GM04504 (cell line): ENCODE measurements around the gene PIBF1.
"Not testable (repeated sequence)": the region's sequence is repeated elsewhere in the genome, so short reads cannot be mapped to it uniquely, and the experiment has no call there.

Experiments
- DNase-seq: peaks from one replicate; pipeline ENCODE4 v3.0.0-alpha.2; 2012; ENCODE audit warnings: low read depth

Gene PIBF1, protein sequence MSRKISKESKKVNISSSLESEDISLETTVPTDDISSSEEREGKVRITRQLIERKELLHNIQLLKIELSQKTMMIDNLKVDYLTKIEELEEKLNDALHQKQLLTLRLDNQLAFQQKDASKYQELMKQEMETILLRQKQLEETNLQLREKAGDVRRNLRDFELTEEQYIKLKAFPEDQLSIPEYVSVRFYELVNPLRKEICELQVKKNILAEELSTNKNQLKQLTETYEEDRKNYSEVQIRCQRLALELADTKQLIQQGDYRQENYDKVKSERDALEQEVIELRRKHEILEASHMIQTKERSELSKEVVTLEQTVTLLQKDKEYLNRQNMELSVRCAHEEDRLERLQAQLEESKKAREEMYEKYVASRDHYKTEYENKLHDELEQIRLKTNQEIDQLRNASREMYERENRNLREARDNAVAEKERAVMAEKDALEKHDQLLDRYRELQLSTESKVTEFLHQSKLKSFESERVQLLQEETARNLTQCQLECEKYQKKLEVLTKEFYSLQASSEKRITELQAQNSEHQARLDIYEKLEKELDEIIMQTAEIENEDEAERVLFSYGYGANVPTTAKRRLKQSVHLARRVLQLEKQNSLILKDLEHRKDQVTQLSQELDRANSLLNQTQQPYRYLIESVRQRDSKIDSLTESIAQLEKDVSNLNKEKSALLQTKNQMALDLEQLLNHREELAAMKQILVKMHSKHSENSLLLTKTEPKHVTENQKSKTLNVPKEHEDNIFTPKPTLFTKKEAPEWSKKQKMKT

DNA sequence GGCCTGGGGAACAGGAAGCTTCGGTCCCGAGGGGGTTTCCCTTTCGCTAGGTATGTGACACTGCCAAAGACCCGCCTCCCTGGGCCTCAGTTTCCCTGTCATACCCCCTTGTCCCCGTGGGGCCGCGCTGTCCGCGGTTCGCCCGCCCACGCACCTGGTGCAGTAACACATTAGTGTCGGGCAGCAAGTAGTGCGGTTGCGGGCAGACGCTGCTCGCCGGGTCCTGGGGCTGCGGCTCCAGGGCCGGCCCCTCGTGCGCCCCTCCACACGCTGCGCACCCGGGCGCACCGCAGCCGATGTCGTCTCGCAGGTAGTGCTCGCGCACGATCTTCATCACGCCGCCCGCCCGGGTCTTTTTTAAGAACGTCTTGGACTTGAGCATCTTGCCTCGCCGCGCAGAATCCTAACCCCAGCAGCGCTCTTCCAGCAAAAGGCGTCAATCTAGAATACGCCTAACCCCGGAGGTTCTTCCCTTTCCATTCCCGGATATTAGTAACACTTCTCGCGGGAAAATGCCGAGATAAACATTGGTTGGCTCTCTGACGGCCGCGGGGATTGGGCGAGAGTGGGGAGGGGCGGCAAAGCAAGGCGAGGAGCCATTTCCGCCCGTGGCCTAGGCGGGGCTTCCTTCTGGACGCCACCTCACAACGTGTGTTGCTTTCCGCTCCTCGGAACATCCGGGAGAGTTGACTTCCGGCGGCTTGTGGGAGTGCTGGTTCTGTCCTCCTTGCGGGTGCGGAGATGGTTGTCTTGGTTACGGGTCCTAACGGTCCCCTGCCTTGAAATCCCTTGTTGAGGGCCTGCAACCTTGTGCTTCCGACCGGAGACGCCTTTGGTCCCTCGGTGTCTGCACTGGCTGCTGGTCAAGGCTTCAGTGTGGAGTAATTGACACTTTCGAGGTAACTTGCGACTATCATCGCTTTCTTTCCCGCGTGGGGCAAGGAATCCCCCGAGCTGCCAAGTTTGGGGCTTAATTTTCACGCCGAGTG, at the start of gene PIBF1, which contains the start of gene DIS3:
Gene PIBF1 (plus strand): TSS at position 683 of the 989 bp plus-strand sequence. CDS start 1,337 bp downstream, outside the sequence.
Gene DIS3 (minus strand): TSS at position 450 of the 989 bp plus-strand sequence. CDS start 68 bp downstream, at position 382.
- peak; percentile 97 for DNase-seq

DNA sequence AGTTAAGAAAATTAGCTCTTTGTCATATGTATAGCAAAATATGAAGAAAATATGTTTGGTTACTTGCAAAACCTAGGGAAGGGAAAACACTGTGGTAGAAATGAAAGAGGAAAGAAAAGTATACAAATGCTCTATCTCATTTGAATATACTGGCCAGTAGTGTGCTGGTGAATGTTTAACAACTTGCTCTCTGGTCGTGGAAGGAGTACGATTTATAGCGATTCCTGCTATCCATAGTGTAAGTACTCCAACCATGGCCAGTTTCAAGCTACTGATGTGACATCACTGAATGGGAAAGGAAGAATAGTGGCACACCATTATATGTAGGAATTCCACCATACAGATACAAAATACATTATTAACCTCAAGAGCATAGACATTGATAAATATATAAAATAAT, 44.9 kb upstream of the PIBF1 start:
- DNase-seq, result no peak

DNA sequence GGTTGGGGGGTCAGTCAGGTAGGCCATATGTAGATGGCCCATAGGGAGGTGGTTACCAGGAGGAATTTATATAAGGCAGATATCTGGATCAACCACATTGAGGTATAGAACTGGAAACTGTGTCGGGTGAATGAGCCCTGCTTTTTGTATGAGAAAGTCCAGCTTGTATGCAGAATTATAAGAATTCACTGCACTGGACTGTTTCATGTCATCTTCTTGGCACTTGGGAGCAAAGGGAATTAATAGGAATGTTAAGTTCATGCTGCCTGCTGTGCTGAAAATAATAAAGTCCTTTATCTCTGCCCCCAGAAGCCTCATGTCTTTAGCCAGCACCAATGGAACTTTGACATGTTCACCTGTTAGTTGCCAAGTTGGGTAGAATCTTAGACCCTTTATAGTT, 41.9 kb upstream of the PIBF1 start:
- DNase-seq, result no peak

DNA sequence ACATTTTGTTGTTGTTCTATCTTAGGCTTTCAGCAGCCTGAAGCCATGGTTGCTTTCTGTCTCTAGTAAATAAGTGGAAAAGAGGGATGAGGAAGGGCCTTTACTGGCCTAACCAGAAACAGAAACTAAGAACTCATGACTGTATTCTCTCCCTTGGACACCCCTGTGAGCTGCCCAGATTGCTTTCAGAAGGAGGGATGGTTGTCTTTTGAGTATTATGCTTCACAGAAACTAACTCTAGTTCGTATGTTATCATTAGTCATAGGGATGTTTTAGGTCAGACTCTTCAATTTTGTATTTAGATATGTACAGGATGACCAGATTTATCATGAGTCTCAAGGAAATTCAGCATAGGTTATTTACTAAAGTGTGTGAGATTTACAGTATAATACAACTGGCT, 36.7 kb upstream of the PIBF1 start:
- no peak for DNase-seq

DNA sequence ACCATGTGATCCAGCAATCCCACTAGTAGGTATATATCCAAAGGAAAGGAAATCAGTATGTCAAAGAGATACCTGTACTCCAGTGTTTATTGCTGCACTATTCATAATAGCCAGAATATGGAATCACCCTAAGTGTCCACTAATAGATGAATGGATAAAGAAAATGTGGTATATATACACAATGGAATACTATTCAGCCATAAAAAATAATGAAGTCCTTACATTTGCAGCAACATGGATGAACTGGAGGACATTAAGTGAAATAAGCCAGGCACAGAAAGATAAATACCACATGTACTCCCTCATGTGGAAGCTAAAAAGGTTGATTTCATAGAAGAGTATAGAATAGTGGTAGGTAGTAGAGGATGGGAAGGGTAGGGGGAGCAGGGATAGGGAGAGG, 30.7 kb upstream of the PIBF1 start:
- no peak for DNase-seq

DNA sequence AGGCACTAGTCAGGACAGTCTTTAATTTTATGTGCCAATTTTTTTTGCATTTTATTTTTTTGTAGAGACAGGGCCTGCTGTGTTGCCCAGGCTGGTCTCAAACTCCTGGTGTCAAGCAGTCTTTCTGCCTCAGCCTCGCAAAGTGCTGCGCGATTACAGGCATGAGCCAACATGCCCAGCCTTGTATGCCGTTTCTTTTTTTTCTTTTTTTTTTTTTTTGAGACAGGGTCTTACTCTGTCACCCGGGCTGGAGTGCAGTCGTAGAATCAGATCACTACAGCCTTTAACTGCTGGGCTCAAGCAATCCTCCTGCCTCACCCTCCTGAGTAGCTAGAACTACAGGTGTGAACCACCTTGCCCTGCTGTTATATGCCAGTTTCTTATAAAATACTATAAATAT, 27.8 kb upstream of the PIBF1 start:
- no peak for DNase-seq

DNA sequence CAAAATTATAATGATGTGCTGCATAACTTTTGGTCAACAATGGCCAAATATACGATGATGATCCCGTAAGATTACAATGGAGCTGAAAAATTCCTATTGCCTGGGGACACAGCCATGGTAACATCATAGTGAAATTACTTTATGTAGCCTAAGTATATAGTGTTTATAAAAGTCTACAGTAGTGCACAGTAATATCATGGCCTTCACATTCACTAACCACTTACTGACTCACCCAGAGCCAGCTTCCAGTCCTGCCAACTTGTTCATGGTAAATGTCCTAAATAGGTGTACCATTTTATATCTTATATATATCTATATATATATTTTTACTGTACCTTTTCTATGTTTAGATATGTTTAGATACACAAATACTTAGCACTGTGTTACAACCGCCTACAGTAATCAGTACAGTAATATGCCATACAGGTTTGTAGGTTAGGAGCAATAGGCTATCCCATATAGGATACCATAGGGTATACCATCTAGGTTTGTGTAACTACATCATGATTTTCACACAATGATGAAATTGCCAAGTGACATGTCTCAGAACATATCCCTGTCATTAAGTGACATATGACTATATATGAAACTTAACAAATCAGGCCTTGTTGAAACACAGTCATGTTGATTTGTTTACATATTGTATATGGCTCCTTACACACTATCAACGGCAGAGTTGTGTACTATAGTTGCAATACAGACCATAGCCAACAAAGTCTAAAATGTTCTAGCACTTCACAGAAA, 24.0 kb upstream of the PIBF1 start:
- no peak for DNase-seq

DNA sequence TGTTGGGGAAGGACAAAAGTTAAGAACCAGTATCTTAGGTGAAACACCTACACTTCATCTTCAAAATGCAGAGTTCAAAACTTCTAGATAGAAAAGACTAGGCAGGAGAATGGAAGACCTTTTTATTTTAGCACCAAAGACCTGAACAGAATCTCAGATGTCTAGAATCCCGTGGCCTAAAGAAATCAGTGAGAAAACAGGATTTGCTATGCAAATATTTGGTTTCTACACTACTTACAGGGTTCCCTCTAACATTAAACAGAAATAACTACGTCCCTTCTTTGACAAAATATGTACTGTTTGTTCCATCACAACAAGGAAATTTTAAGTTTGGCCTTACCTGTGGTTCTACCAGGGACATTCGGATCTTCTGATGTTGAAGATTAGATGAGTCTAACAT, 21.7 kb upstream of the PIBF1 start:
- DNase-seq, result no peak

DNA sequence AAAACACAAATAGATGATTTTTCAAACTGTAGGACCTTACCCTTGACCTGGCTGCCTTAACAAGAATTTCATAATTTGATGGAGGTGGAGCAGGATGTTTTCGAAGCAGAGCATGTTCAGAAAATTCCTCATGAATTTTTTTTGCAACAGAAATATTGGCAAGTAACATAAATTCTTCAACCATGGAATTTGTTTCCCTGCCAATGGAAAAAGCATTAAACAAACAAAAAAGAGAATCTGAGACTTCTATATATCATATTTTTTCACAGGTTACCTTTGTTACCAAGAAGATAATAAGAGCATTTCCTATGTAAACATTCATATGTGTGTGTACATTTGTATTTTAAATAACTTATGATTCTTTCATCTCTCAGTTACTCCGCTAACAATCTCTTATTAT, 18.5 kb upstream of the PIBF1 start:
- DNase-seq, result no peak

DNA sequence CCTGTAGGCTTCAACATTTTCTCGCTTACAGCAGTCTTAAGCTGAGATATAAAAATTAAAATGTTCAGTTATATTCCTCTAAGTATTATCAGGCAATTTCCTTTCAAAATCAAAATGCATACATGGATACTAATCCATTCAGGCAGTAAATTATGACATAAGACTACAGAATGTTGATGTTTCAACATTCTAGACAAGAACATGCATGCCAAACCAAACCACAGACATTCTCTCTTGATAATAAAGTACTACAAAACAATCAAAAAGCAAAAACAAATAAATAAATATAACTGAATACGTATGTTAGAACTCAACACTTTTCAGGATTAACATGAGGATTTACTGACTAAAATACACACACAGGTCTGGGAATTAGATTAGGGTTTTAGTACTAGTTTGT, 7.9 kb upstream of the PIBF1 start:
- no peak for DNase-seq

DNA sequence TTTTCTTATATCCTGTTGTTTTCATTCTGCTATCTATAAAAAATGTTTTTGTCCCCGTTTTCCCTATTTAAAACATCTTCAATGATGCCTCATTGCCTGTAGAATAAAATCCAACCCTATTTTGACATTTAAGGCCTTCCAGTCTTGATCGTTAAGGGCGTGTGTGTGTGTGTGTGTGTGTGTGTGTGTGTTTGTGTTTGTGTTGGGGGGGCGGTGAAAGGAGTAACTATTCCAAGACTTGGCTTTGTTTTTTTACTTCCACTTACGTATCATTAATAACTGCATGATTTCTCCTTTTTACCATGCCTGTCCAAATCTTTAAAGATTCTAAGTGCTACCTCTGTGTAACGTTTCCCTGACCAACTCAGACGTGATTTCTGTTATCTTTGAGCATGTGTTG, 784 bp downstream of the PIBF1 start:
- peak; percentile 1 for DNase-seq

DNA sequence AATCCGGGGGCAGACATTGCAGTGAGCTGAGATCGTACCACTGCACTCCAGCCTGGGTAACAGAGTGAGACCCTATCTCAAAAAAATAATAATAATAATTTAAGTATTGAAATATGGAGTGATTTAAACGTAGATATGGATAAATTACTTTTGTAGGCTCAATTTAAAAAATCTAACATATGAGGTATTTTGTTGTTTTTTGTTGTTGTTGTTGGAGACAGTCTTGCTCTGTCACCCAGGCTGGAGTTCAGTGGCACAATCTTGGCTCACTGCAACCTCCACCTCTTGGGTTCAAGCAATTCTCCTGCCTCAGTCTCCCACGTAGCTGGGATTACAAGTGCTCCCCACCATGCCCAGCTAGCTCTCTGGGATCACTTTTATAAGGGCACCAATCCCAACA, 2.7 kb downstream of the PIBF1 start:
- not testable (repeated sequence) for DNase-seq

DNA sequence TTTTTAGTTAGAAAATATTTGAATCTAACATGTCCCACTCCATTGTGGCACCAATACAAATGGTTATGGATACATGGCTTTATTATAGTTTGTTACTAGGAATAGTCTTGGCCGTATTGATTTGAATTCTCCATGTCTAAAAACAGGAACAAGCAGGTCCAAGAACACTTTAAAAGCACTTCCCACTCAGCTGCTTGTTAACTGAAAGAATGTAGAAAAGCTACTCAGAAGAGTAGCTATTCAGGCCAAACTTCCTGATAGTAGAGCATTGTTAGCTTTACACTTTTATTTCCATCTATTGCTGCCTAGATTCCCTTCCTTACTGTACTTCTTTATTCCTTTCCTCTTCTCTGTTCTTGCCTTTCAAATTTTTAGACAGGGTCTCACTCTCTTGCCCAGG, 6.9 kb downstream of the PIBF1 start:
- DNase-seq, result no peak

DNA sequence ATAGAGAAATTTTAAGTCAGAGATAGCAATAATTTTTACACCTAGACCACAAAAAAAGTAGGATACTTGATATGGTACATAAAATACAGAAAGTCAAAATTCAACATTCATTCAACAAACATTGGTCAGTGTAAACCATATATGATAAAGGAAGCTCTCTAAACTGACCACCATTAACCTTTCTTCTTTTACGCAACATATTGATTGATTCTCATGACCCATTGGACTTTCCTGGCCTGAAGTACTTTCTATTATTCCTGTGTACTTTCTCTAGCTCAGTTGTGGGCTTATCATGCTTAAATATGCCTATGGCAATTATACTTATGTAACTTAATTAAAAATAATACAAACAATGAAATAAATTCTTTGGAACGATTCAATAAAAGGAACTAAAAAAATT, 10.7 kb downstream of the PIBF1 start:
- DNase-seq, result no peak

DNA sequence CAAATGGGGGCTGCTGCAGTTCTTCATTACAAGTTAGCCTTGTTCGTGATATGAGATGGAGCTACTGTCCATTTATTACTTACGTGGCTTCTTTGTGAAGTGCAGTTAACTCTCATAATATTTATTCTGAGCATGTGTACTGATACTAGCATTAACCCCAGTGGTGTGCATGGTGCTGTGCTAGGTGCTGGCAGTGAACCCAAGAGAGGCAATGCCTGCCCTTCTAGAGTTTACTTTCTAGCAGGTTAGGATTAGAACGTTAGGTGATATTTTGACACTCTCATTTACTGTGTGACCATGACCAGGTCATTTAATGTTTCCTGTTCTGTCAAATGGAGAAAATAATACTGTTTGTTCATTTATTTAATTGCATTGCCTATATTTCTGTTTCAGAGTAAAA, 16.9 kb downstream of the PIBF1 start:
- no peak for DNase-seq

DNA sequence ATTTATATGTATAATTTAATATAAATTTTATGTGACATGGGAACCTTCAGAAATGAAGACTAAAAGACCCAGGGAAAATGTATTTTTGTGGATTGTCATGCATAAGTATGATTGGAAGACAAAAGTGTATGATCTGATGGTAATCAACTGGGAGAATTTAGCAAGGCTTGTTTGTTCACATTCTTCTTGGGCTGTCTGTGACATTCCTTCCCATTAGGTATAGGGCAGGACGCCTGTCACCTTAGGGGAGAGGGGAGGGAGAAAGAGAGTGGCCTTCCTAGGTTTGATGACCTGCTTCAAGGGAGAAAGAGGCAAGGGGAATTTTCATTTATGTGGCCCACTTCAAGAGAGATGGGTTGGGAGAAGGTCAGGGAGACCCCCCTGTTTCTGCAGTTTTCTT, 22.4 kb downstream of the PIBF1 start:
- DNase-seq, result no peak

DNA sequence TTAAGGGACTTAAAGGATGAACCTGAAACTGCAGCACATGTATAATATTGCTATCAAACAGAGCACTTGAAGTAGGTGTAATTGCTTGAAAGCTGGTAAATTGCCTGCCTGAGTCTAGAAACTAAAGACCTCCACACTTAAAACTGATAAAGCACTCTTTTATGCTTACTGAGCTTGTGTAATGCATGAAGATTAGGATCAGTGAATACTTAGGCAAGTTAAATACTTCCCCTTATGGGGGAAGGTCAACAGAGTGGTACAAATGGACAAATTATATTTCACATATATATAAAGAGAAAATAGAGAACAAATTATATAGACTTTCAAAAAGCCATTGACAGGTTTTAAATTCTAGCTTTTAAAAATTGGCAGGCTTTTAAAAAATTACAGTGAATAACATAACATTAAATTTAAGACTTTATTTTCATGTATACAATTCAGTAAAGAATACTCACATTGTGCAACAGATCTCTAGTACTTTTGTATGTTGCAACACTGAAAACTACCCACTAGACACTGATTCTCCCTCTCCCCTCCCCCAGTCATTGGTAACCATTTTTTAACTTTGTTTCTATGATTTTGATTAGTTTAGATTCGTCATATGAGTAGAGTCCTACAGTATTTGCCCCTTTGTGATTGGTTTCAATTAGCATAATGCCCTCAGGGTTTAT, 23.9 kb downstream of the PIBF1 start:
- DNase-seq, result no peak

DNA sequence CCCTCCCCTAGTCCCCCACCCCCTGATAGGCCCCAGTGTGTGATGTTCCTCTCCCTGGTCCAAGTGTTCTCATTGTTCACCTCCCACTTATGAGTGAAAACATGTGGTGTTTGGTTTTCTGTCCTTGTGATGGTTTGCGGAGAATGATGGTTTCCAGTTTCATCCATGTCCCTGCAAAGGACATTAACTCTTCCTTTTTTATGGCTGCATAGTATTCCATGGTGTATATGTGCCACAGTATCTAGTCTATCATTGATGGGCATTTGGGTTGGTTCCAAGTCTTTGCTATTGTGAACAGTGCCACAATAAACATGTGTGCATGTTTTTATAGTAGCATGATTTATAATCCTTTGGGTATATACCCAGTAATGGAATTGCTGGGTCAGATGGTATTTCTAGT, 24.6 kb downstream of the PIBF1 start:
- DNase-seq, result not testable (repeated sequence)

DNA sequence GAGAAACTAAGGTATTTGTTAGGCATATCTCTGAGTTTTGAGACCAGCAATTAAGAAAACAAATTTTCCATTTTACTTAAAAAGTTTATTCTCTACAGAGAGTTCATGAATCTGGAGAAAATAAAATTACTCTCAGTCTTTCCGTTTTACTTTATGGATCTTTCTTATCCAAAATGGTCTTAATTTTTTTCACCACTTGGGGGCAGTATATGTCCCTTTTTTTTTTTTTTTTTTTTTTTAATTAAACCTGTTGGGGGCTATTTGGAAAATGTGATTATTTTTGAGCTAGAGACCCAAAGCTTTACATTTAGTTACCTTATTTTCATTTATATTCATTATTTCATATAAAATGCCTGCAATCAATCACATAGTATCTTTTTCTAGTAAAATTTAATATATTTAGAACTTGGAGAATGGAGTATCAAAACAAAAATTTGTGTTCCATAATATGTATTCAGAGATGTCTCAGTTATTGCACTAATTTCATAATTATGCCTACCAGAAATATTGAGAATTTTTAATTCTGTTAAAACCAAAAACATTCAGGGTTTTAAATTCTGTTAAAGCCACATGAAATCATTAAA, 27.1 kb downstream of the PIBF1 start:
- no peak for DNase-seq

DNA sequence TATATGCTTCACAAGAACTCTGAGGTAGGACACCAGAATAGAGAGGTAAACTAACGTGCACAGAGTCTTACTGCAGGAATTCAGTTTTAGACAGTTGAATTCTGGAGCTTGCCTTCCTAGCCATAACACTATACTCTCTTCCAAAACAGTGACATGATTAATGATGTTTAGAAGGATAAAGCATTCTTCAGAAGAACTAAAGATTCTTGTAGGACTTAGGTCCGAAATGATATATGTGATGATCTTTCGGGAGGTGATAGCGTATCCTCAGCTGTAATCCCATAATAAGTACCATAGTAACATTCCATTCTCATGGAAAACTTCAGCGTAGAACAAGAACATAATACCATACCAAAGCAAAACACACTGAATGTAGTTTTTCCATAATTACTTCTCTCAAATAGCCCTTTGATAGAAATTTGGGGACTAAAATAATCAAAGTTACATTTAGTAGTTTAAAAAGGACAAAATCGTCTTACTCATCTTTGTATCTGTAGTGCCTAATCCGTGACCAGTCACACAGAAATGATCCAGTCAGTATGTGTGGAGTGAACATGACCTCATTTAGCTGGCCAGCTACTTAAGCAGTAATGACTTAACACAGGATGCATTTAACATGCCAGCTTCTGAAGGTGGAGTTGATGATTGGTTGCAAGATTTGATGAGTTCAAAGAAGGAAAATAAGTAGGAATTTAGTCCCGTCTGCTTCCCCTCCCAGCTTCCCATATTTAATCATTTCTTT, 38.4 kb downstream of the PIBF1 start:
- DNase-seq, result peak; percentile 24
